ENCODE data around the gene NCKAP5L.
A peak's percentile ranks its signal among the peaks of the same experiment; 100 is the strongest.
"Not testable (repeated sequence)": the region's sequence is repeated elsewhere in the genome, so short reads cannot be mapped to it uniquely, and the experiment has no call there.

Gene NCKAP5L

GRCh38 chr12:49868952-49869815 is 41.0 kb upstream of the NCKAP5L start:
- H3K27ac Mint-ChIP-seq = no peak overlapping the region
- no peaks in the 10 kb centered on the region for H3K36me3 Mint-ChIP-seq
- H3K27me3 Mint-ChIP-seq = no peaks in the 10 kb centered on the region
- H3K4me3 Mint-ChIP-seq = no peak overlapping the region
- no peaks in the 10 kb centered on the region for H3K9me3 Mint-ChIP-seq
- H3K4me1 Mint-ChIP-seq = no peaks in the 10 kb centered on the region

- no peaks in the 10 kb centered on the region for H3K4me1 Mint-ChIP-seq
- no peaks in the 10 kb centered on the region for H3K9me3 Mint-ChIP-seq
- no peak overlapping the region for H3K27ac Mint-ChIP-seq
- H3K36me3 Mint-ChIP-seq = no peaks in the 10 kb centered on the region
- no peak overlapping the region for H3K4me3 Mint-ChIP-seq
- no peaks in the 10 kb centered on the region for H3K27me3 Mint-ChIP-seq
Observed at GRCh38 chr12:49868449-49868848, 40.2 kb upstream of the NCKAP5L start.

GRCh38 chr12:49867570-49868341 is 39.5 kb upstream of the NCKAP5L start:
- H3K4me1 Mint-ChIP-seq = no peaks in the 10 kb centered on the region
- no peak overlapping the region for H3K27ac Mint-ChIP-seq
- H3K27me3 Mint-ChIP-seq = no peaks in the 10 kb centered on the region
- no peaks in the 10 kb centered on the region for H3K36me3 Mint-ChIP-seq
- H3K9me3 Mint-ChIP-seq = no peaks in the 10 kb centered on the region
- no peak overlapping the region for H3K4me3 Mint-ChIP-seq

GRCh38 chr12:49866859-49867569 is 38.8 kb upstream of the NCKAP5L start:
- no peaks in the 10 kb centered on the region for H3K36me3 Mint-ChIP-seq
- no peak overlapping the region for H3K27ac Mint-ChIP-seq
- no peaks in the 10 kb centered on the region for H3K27me3 Mint-ChIP-seq
- H3K9me3 Mint-ChIP-seq = no peaks in the 10 kb centered on the region
- no peak overlapping the region for H3K4me3 Mint-ChIP-seq
- H3K4me1 Mint-ChIP-seq = no peaks in the 10 kb centered on the region

GRCh38 chr12:49865782-49866135 is 37.5 kb upstream of the NCKAP5L start:
- Mint-ChIP-seq H3K4me1 (no peaks in the 10 kb centered on the region), H3K9me3 (no peaks in the 10 kb centered on the region), H3K27ac (no peak overlapping the region), H3K4me3 (no peak overlapping the region), H3K36me3 (no peaks in the 10 kb centered on the region), H3K27me3 (no peaks in the 10 kb centered on the region)

- no peaks in the 10 kb centered on the region for H3K36me3 Mint-ChIP-seq
- H3K27ac Mint-ChIP-seq = no peak overlapping the region
- H3K4me3 Mint-ChIP-seq = no peak overlapping the region
Observed at GRCh38 chr12:49865109-49865781, 37.0 kb upstream of the NCKAP5L start.

GRCh38 chr12:49864798-49865090 is 36.5 kb upstream of the NCKAP5L start:
- H3K4me3 Mint-ChIP-seq = no peak overlapping the region
- no peaks in the 10 kb centered on the region for H3K36me3 Mint-ChIP-seq
- H3K4me1 Mint-ChIP-seq = no peaks in the 10 kb centered on the region
- H3K9me3 Mint-ChIP-seq = no peaks in the 10 kb centered on the region
- H3K27me3 Mint-ChIP-seq = no peaks in the 10 kb centered on the region
- H3K27ac Mint-ChIP-seq = no peak overlapping the region

More at GRCh38 chr12:49865109-49865781, 37.0 kb upstream of the NCKAP5L start:
- Mint-ChIP-seq H3K9me3 (no peaks in the 10 kb centered on the region), H3K4me1 (no peaks in the 10 kb centered on the region), H3K27me3 (no peaks in the 10 kb centered on the region)

GRCh38 chr12:49863946-49864797 is 36.0 kb upstream of the NCKAP5L start:
- no peaks in the 10 kb centered on the region for H3K4me1 Mint-ChIP-seq
- no peaks in the 10 kb centered on the region for H3K36me3 Mint-ChIP-seq
- no peak overlapping the region for H3K27ac Mint-ChIP-seq
- H3K27me3 Mint-ChIP-seq = no peaks in the 10 kb centered on the region
- H3K4me3 Mint-ChIP-seq = no peak overlapping the region
- H3K9me3 Mint-ChIP-seq = no peaks in the 10 kb centered on the region

- H3K4me3 Mint-ChIP-seq, H3K9me3 Mint-ChIP-seq, H3K27me3 Mint-ChIP-seq, H3K27ac Mint-ChIP-seq, H3K36me3 Mint-ChIP-seq, H3K4me1 Mint-ChIP-seq: not testable (repeated sequence)
Observed at GRCh38 chr12:49860921-49861320, 32.7 kb upstream of the NCKAP5L start.

GRCh38 chr12:49855890-49856289 is 27.7 kb upstream of the NCKAP5L start:
- H3K4me1 Mint-ChIP-seq, H3K27ac Mint-ChIP-seq, H3K27me3 Mint-ChIP-seq, H3K9me3 Mint-ChIP-seq, H3K4me3 Mint-ChIP-seq, H3K36me3 Mint-ChIP-seq: not testable (repeated sequence)

GRCh38 chr12:49854976-49855375 is 26.8 kb upstream of the NCKAP5L start:
- Mint-ChIP-seq H3K27ac (no peak overlapping the region), H3K4me3 (no peak overlapping the region), H3K36me3 (no peaks in the 10 kb centered on the region), H3K9me3 (no peaks in the 10 kb centered on the region), H3K27me3 (no peaks in the 10 kb centered on the region), H3K4me1 (no peaks in the 10 kb centered on the region)

- H3K9me3 Mint-ChIP-seq = no peaks in the 10 kb centered on the region
- no peak overlapping the region for H3K27ac Mint-ChIP-seq
- H3K27me3 Mint-ChIP-seq = no peaks in the 10 kb centered on the region
- no peaks in the 10 kb centered on the region for H3K4me1 Mint-ChIP-seq
- no peaks in the 10 kb centered on the region for H3K36me3 Mint-ChIP-seq
- H3K4me3 Mint-ChIP-seq = no peak overlapping the region
Observed at GRCh38 chr12:49853671-49854070, 25.5 kb upstream of the NCKAP5L start.

GRCh38 chr12:49847161-49847560 is 18.9 kb upstream of the NCKAP5L start:
- H3K4me3 Mint-ChIP-seq = no peak overlapping the region
- peaks cover 2% of the 10 kb centered on the region for H3K27me3 Mint-ChIP-seq
- H3K9me3 Mint-ChIP-seq = no peaks in the 10 kb centered on the region
- H3K27ac Mint-ChIP-seq = no peak overlapping the region
- H3K4me1 Mint-ChIP-seq = peaks cover 23% of the 10 kb centered on the region
- no peaks in the 10 kb centered on the region for H3K36me3 Mint-ChIP-seq

GRCh38 chr12:49846032-49846431 is 17.8 kb upstream of the NCKAP5L start:
- H3K4me3 Mint-ChIP-seq = no peak overlapping the region
- H3K27ac Mint-ChIP-seq = no peak overlapping the region
- peaks cover 34% of the 10 kb centered on the region for H3K4me1 Mint-ChIP-seq
- H3K36me3 Mint-ChIP-seq = no peaks in the 10 kb centered on the region
- H3K27me3 Mint-ChIP-seq = peaks cover 2% of the 10 kb centered on the region
- H3K9me3 Mint-ChIP-seq = no peaks in the 10 kb centered on the region

- Mint-ChIP-seq H3K27me3 (peaks cover 2% of the 10 kb centered on the region), H3K4me3 (no peak overlapping the region), H3K9me3 (no peaks in the 10 kb centered on the region), H3K36me3 (no peaks in the 10 kb centered on the region), H3K27ac (peak overlapping the region; percentile 56), H3K4me1 (peaks cover 41% of the 10 kb centered on the region)
Observed at GRCh38 chr12:49843876-49844437, 15.7 kb upstream of the NCKAP5L start.

All from activated naive CD4-positive, alpha-beta T cell treated with anti-CD3 and anti-CD28 coated beads, Interleukin-2, amount 50 U/mL, for 24 hours (primary cell).